Liver (tissue), 3 donors: ENCODE data around the gene RAB11FIP5.

Experiments used
- CTCF ChIP-seq: fragments of 150-350 bp; IDR thresholded peaks from 2 replicates; pipeline ENCODE4 v1.5.1; 2017; ENCODE audit warnings: improper control_type of control experiment, low read depth, low read length; ENCODE audit not compliant: missing input control
- EGR1 ChIP-seq, 2 donors: IDR thresholded peaks; 2 replicates each; pipeline ENCODE4 v1.6.1; 2016 to 2018; ENCODE audit warnings: antibody characterized with exemption in 2 of 2, low read depth in 2 of 2
- GABPA ChIP-seq, 2 donors: IDR thresholded peaks in 1 of 2; conservative IDR thresholded peaks in 1 of 2; 2 replicates each; pipeline ENCODE4 v1.6.1; 2016; ENCODE audit warnings: antibody characterized with exemption in 2 of 2, mild to moderate bottlenecking in 1 of 2, moderate library complexity in 1 of 2
- MAX ChIP-seq: IDR thresholded peaks from 2 replicates; pipeline ENCODE4 v1.6.1; 2016; ENCODE audit warnings: antibody characterized with exemption
- RAD21 ChIP-seq, 2 donors: IDR thresholded peaks; 2 replicates each; pipeline ENCODE4 v1.6.1; 2016; ENCODE audit warnings: antibody characterized with exemption in 2 of 2, mild to moderate bottlenecking in 2 of 2
- RXRA ChIP-seq, 2 donors: IDR thresholded peaks; 2 replicates each; pipeline ENCODE4 v1.6.1; 2017 to 2018; ENCODE audit warnings: antibody characterized with exemption in 2 of 2, mild to moderate bottlenecking in 1 of 2
- TAF1 ChIP-seq: conservative IDR thresholded peaks from 2 replicates; pipeline ENCODE4 v1.6.1; 2016; ENCODE audit warnings: antibody characterized with exemption, mild to moderate bottlenecking
- donor health status: healthy.
- donor health status: healthy.

GRCh38 chr2:73034661-73035375, 77.9 kb downstream of the RAB11FIP5 start:
- no peak for TF ChIP-seq MAX
- TF ChIP-seq TAF1: no peak
- no peak for TF ChIP-seq CTCF
- no peak for TF ChIP-seq RAD21 (IDR thresholded peaks at IDR 0.05)
- TF ChIP-seq GABPA (IDR thresholded peaks at IDR 0.05 in 1 of 2, conservative IDR thresholded peaks at IDR 0.05 in 1 of 2): no peak
- no peak for TF ChIP-seq EGR1 (IDR thresholded peaks at IDR 0.05; ENCODE audit: low read depth in 2 of 2)
- no peak for TF ChIP-seq RXRA (IDR thresholded peaks at IDR 0.05)
